ENCODE measurements around the gene MRPL23. TPM values are rescaled to one million over a fixed set of nuclear protein-coding genes. Genes with fewer than 3 reads are reported as not detected.

Gene MRPL23
- total RNA-seq, 3 donors from 2014 or later (not counting 1 experiment from before 2014, with no cell fraction given): 31.2 to 35.4 (median 32.8) TPM

DNA sequence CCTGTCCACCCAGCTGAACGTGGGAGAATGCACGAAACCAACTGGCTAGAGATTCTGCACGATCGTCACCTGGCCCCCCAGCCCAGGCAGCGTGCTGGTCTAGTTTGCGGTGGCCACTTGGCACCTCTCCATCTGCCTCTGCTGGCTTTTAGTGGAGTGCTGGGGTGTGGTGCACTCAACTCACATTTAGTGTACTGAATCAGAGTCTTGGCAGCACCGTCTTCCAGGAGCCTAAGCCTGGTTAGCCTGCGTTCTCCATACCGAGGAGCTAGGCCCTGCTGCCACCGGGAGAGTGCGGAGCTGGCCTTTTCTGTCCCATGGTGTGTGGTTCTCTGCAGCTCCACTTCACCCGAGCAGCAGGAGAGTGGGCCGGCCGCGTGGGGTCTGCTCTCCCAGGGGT, 2.8 kb downstream of the MRPL23 start:
- Histone ChIP-seq H3K27ac (ENCODE audit: low read length) (no peak overlapping the region), H3K9me3 (ENCODE audit: control insufficient read depth, insufficient read depth, low read length) (no peaks in the 10 kb centered on the region), H3K36me3 (ENCODE audit: control insufficient read depth, insufficient read depth, low read length) (no peaks in the 10 kb centered on the region), H3K4me1 (ENCODE audit: control insufficient read depth, insufficient read depth, low read length) (no peaks in the 10 kb centered on the region), H3K4me3 (ENCODE audit: low read length) (no peak overlapping the region), H3K27me3 (ENCODE audit: control insufficient read depth, insufficient read depth, low read length) (no peaks in the 10 kb centered on the region)
- H3K36me3 Mint-ChIP-seq: no peaks in the 10 kb centered on the region
- TF ChIP-seq, protein P1, sequence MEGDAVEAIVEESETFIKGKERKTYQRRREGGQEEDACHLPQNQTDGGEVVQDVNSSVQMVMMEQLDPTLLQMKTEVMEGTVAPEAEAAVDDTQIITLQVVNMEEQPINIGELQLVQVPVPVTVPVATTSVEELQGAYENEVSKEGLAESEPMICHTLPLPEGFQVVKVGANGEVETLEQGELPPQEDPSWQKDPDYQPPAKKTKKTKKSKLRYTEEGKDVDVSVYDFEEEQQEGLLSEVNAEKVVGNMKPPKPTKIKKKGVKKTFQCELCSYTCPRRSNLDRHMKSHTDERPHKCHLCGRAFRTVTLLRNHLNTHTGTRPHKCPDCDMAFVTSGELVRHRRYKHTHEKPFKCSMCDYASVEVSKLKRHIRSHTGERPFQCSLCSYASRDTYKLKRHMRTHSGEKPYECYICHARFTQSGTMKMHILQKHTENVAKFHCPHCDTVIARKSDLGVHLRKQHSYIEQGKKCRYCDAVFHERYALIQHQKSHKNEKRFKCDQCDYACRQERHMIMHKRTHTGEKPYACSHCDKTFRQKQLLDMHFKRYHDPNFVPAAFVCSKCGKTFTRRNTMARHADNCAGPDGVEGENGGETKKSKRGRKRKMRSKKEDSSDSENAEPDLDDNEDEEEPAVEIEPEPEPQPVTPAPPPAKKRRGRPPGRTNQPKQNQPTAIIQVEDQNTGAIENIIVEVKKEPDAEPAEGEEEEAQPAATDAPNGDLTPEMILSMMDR (IDR thresholded peaks at IDR 0.05): no peak
- ATAC-seq (no peak), DNase-seq (no peak)
- H3K27ac Mint-ChIP-seq: no peak overlapping the region
- no peak overlapping the region for H3K4me3 Mint-ChIP-seq
- no CpG with 5 or more reads among the region's 15 CpGs for WGBS (ENCODE audit: insufficient coverage)
- no peaks in the 10 kb centered on the region for H3K4me1 Mint-ChIP-seq
- no peaks in the 10 kb centered on the region for H3K9me3 Mint-ChIP-seq
- no peaks in the 10 kb centered on the region for H3K27me3 Mint-ChIP-seq (ENCODE audit: low read depth in 2 of 2)
- intact Hi-C loops (cut with micrococcal nuclease): no loop called here

DNA sequence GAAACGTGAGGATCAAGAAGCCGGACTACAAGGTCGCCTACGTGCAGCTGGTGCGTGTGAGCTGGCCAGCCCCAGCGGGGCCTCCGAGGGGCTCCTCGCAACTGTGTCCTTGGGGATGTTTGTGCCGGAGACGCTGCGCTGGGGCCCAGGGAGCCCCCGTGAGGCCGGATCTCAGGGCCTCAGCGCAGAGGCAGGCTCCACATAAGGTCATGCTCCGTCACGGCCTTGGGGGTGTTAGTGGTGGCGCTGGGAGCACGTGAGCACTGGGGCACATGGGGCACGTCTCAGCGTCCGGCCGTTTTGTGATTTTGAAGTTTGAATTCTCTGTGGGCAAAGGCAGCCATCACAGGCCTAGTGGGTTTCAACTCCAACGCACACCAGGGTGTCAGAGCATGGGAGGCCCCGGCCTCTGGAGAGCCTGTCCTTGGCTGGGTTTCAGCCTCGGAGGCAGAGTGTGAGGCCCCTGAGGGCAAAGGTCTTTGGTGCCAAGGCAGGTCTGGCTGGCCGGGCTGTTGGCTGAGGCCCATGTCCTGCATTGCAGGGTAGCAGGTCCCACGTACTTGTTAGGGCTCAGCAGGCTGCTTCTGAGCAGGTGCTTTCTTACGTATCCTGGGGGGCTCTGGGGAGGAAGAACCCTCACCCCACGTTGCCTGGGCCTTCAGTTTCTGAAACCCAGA, 5.8 kb downstream of the MRPL23 start:
- ATAC-seq (no peak), DNase-seq (no peak)
- no peaks in the 10 kb centered on the region for H3K27me3 ChIP-seq (ENCODE audit: control insufficient read depth, insufficient read depth, low read length)
- Mint-ChIP-seq H3K4me1 (no peaks in the 10 kb centered on the region), H3K27ac (no peak overlapping the region), H3K36me3 (no peaks in the 10 kb centered on the region), H3K27me3 (ENCODE audit: low read depth in 2 of 2) (no peaks in the 10 kb centered on the region), H3K9me3 (no peaks in the 10 kb centered on the region), H3K4me3 (no peak overlapping the region)
- intact Hi-C loops (cut with micrococcal nuclease): no loop called here
- H3K4me3 ChIP-seq (ENCODE audit: low read length): no peak overlapping the region
- no peaks in the 10 kb centered on the region for H3K4me1 ChIP-seq (ENCODE audit: control insufficient read depth, insufficient read depth, low read length)
- H3K27ac ChIP-seq (ENCODE audit: low read length): no peak overlapping the region
- no peaks in the 10 kb centered on the region for H3K36me3 ChIP-seq (ENCODE audit: control insufficient read depth, insufficient read depth, low read length)
- WGBS (ENCODE audit: insufficient coverage): no CpG with 5 or more reads among the region's 29 CpGs
- TF ChIP-seq, protein P1 (IDR thresholded peaks at IDR 0.05): no peak
- no peaks in the 10 kb centered on the region for H3K9me3 ChIP-seq (ENCODE audit: control insufficient read depth, insufficient read depth, low read length)

GRCh38 chr11:1953489-1954266, 6.5 kb downstream of the MRPL23 start:
- H3K4me1 Mint-ChIP-seq: no peaks in the 10 kb centered on the region
- WGBS (ENCODE audit: insufficient coverage): no CpG with 5 or more reads among the region's 23 CpGs
- no peaks in the 10 kb centered on the region for H3K9me3 Mint-ChIP-seq
- no peaks in the 10 kb centered on the region for H3K36me3 ChIP-seq (ENCODE audit: control insufficient read depth, insufficient read depth, low read length)
- no peak overlapping the region for H3K4me3 Mint-ChIP-seq
- no peak overlapping the region for H3K27ac ChIP-seq (ENCODE audit: low read length)
- DNase-seq (no peak), ATAC-seq (peak in 2 of 3 donors; percentile 71 to 89)
- no peaks in the 10 kb centered on the region for H3K4me1 ChIP-seq (ENCODE audit: control insufficient read depth, insufficient read depth, low read length)
- H3K27ac Mint-ChIP-seq: no peak overlapping the region
- no peaks in the 10 kb centered on the region for H3K36me3 Mint-ChIP-seq
- H3K9me3 ChIP-seq (ENCODE audit: control insufficient read depth, insufficient read depth, low read length): no peaks in the 10 kb centered on the region
- no peaks in the 10 kb centered on the region for H3K27me3 ChIP-seq (ENCODE audit: control insufficient read depth, insufficient read depth, low read length)
- H3K27me3 Mint-ChIP-seq (ENCODE audit: low read depth in 2 of 2): no peaks in the 10 kb centered on the region
- no peak overlapping the region for H3K4me3 ChIP-seq (ENCODE audit: low read length)
- TF ChIP-seq, protein P1 (IDR thresholded peaks at IDR 0.05): no peak
- intact Hi-C loops (cut with micrococcal nuclease): no loop called here

All from natural killer cell (primary cell).